ENCODE measurements around the gene NPRL2.

Gene NPRL2

GRCh38 chr3:50373146-50374051 is 22.8 kb upstream of the NPRL2 start:
- DNase-seq (ENCODE audit: low read depth in 1 of 2, low spot score in 1 of 2) = no peak

- no peak for DNase-seq (ENCODE audit: low read depth in 1 of 2, low spot score in 1 of 2)
These were observed 21.8 kb upstream of the NPRL2 start for GRCh38 chr3:50372349-50372748.

- DNase-seq (ENCODE audit: low read depth in 1 of 2, low spot score in 1 of 2) = no peak
These were observed 20.6 kb upstream of the NPRL2 start for GRCh38 chr3:50371133-50371685.

- DNase-seq (ENCODE audit: low read depth in 1 of 2, low spot score in 1 of 2) = no peak
These were observed 20.0 kb upstream of the NPRL2 start for GRCh38 chr3:50370594-50370993.

GRCh38 chr3:50369012-50369670 is 18.6 kb upstream of the NPRL2 start:
- DNase-seq (ENCODE audit: low read depth in 1 of 2, low spot score in 1 of 2) = no peak

- no peak for DNase-seq (ENCODE audit: low read depth in 1 of 2, low spot score in 1 of 2)
These were observed 15.3 kb upstream of the NPRL2 start for GRCh38 chr3:50365842-50366220.

- DNase-seq (ENCODE audit: low read depth in 1 of 2, low spot score in 1 of 2) = peak; percentile 87 to 89
These were observed 14.7 kb upstream of the NPRL2 start for GRCh38 chr3:50365080-50365841.

- DNase-seq (ENCODE audit: low read depth in 1 of 2, low spot score in 1 of 2) = no peak
These were observed 14.1 kb upstream of the NPRL2 start for GRCh38 chr3:50364573-50365079.

- no peak for DNase-seq (ENCODE audit: low read depth in 1 of 2, low spot score in 1 of 2)
These were observed 9.2 kb upstream of the NPRL2 start for GRCh38 chr3:50359760-50360110.

- peak; percentile 81 to 89 for DNase-seq (ENCODE audit: low read depth in 1 of 2, low spot score in 1 of 2)
These were observed 8.6 kb upstream of the NPRL2 start, which contains the start of gene TMEM115 for GRCh38 chr3:50358911-50359759. Gene TMEM115 (minus strand): TSS chr3:50359521. CDS start chr3:50359063, 458 bp downstream.

GRCh38 chr3:50358355-50358910 is 7.9 kb upstream of the NPRL2 start:
- no peak for DNase-seq (ENCODE audit: low read depth in 1 of 2, low spot score in 1 of 2)

- no peak for DNase-seq (ENCODE audit: low read depth in 1 of 2, low spot score in 1 of 2)
These were observed 6.9 kb upstream of the NPRL2 start for GRCh38 chr3:50357481-50357880.

GRCh38 chr3:50356553-50356952 is 6.0 kb upstream of the NPRL2 start:
- DNase-seq (ENCODE audit: low read depth in 1 of 2, low spot score in 1 of 2) = no peak

- DNase-seq (ENCODE audit: low read depth in 1 of 2, low spot score in 1 of 2) = no peak
These were observed 5.4 kb upstream of the NPRL2 start for GRCh38 chr3:50355829-50356552.

GRCh38 chr3:50354850-50355249 is 4.3 kb upstream of the NPRL2 start:
- no peak for DNase-seq (ENCODE audit: low read depth in 1 of 2, low spot score in 1 of 2)

- DNase-seq (ENCODE audit: low read depth in 1 of 2, low spot score in 1 of 2) = no peak
These were observed 3.7 kb upstream of the NPRL2 start for GRCh38 chr3:50354186-50354764.

- DNase-seq (ENCODE audit: low read depth in 1 of 2, low spot score in 1 of 2) = no peak
These were observed 2.9 kb upstream of the NPRL2 start for GRCh38 chr3:50353245-50354004.

- no peak for DNase-seq (ENCODE audit: low read depth in 1 of 2, low spot score in 1 of 2)
These were observed 2.2 kb upstream of the NPRL2 start for GRCh38 chr3:50352781-50353180.

All from stimulated activated CD4-positive, alpha-beta T cell treated with anti-CD3 and anti-CD28 coated beads, Interleukin-15, amount 100 ng/mL, for 1 hour (primary cell).